ENCODE data around the gene AEN.
"Not testable (repeated sequence)": the region's sequence is repeated elsewhere in the genome, so short reads cannot be mapped to it uniquely, and the experiment has no call there.

Gene AEN

DNA sequence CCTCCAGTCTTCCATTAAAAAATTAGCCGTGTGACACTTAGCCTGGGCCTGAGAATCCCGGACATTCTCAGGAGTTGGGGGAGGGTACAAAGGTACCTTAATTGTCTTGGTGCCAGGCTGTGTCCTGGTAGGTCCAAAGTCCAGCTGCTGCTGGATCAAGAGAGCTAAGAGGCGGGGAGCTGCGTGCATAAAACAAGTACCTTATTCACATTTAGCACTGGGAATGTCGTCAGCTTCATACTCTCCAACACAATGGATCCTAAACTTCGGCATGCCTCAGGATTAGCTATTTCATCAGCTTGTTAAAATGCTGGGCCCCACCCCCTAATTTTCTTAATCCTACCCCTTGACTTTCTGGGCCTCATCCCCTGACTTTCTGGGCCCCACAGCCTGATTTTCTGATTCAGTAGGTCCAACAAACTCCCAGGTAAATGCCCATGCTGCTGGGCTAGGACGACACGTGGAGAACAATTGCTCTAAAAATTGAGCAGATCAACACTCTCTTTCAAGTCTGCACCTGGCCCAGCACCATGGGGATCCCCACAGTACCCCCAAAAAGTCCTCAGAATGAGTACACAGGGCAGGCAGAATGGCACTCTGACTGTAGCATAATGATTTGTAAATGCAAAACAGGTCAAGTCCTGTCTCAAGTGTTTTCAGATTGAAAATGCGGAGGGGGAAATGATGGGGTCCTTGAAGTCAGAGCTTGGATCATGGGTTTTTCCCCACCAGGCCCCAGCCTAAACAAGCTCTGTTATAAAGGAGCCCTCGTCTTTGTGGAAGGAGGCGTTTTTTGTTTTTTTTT lies 5.6 kb upstream of the AEN start:
- no peak for DNase-seq

DNA sequence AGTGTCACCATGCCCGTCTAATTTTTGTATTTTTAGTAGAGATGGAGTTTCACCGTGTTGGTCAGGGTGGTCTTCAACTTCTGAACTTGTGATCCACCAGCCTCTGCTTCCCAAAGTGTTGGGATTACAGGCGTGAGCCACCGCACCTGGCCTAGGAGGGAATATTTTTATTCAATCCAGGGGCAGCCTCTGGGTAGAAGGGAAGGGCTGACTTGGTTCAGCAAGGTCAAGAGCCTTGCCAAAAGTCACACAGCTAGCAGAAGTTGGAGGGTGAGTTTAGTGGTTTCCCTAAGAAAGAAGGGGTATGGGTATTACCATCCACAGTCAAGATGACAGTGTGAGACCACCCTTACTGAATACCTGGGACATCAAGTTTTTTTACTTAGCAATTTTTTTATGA lies 4.9 kb upstream of the AEN start:
- no peak for DNase-seq

DNA sequence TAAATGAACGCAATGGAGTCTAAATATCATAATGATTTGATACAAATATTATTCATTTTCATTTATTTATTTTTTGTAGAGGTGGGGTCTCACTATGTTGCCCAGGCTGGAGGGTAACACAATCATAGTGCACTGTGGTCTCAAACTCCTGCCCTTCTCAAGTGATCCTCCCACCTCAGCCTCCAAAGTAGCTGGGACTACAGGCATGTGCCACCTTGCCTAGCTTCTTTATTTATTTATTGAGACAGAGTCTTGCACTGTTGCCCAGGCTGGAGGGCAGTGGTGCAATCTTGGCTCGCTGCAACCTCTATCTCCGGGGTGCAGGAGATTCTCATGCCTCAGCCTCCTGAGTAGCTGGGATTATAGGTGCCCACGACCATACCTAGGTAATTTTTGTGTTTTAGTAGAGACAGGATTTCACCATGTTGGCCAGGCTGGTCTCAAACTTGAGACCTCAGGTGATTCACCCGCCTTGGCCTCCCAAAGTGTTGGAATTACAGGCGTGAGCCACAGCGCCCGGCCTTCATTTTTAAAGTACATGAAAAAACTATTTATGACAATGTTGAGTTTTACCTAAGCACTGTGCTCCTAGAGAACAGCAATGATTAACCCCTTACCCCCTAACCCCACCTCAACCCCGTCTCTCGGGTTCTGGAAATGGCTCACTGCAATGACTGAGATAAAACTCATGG lies 4.0 kb upstream of the AEN start:
- DNase-seq: no peak

DNA sequence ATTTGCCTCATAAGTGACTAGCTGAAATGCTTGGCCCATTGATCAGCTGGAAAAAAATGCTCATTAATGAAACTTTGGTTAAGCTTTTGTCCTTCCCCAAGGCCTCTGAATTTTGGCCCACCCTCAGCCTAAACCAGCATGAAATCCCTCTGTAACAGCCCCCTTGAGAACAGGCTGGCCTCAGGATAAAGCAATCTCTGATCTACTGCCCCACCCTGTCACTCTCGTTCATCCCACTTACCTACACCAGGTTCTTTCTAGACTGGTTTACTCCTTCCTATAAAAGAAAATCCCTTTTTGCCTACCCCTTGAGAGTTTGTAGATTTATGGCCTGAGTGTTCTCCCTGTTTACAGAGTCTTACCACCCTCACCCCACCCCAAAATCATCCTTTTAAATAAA lies 3.4 kb upstream of the AEN start:
- no peak for DNase-seq

DNA sequence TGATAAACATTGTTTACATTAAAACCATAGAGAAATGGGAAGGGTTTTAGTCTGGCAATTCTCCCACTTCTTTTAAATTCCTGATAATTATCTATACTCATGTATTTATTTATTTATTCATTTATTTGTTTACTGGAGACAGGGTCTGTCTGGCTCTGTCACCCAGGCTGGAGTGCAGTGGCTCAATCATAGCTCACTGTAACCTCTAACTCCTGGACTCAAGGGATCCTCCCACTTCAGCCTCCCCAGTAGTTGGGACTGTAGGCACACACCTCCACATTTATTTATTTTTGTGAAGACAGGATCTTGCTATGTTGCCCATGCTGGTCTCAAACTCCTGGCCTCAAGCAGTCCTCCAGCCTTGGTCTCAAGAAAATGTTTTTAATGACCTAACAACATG lies 2.5 kb upstream of the AEN start:
- no peak for DNase-seq

DNA sequence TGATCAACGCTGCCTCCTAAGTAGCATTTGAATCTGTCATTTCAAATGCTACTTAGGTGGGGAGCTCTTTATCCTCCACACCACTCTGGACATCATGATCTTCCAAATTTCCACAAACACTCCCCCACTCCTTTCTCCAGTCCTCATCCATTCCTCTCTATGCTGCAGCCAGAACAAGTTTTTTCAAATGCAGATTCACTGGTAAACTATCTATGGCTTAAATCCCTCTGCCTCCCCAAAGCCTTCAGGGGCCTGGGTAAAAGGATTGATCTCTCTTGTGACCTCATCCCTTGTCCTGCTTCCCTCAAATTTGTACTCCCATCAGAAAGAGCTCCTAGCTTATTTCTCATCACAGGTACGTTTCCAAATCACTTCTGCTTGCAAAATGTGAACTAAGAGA lies 1.3 kb upstream of the AEN start:
- no peak for DNase-seq

DNA sequence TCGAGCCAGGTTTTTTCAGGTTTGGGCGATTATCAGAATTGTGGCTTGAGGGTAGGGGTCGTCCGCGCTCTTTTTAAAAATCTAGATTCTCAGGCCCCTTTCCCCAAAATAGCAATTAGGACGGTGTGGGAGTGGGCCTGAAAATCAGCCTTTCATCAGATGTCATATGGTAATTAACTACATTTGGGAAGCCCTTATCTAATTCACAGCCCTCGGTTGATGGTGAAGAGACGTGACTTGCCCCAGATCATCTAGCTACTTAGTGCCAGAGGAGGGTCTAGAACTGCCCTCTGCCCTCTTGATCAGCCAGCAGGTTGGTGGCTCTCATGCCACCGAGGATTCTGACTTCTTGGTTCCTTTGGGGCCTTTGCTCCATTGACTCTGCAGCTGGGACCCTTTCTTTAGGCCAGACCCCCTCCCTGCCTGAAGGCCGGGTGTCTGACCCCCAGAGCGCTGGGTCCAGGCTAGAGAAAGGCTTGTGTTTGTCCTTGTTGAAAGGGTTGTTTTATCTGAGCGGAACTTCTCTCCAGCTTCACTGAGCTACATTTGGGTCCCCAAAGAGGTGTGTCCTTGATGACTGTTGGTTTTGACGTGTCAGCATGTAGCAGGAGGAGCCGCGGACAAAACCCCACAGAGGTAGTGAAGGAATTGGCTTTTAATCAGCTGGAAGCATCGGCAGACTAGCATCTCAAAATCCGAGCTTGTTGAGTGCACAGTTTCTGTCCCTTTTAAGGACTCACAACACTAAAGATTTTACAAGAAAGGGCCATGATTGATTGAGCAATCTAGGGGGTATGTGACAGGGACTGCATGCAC lies 857 bp downstream of the AEN start:
- DNase-seq: peak; percentile 49

DNA sequence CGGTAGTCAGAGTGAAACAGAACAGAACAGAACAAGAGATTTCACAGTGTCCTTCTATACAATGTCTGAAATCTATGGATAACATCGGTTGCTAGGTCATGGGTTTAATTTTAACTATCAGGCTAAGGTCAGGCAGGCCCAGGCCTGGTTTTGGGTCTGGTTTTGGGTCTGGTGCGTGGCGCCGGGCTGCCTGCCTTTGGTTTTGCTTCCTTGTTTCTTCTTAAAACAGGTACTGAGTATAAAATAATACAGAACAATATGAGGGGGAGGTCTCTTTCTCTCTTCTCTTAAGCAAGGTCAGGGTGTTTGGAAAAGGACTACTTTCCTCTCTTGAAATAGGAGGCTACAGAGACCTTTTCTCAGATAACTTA lies 1.4 kb downstream of the AEN start:
- DNase-seq: no peak

DNA sequence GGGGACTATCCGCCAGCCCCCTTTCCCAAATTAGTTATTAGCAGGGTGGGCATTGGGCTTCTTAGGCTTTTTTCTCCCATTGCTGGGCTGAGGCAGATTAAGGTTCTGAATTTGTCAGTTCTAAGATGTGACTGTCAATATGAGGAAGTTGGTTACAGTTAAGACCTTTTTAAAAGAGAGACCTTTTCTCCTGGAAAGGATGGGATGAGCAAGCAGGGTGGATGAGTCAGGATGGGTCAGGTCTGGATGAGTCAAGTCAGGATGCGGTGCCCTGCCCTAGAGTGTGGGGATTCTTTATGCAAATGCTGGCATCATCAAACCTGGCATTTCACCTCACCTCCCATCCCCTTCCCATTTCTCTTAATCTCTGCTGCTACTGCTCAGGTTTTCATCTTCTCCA lies 1.9 kb downstream of the AEN start:
- peak; percentile 68 for DNase-seq

DNA sequence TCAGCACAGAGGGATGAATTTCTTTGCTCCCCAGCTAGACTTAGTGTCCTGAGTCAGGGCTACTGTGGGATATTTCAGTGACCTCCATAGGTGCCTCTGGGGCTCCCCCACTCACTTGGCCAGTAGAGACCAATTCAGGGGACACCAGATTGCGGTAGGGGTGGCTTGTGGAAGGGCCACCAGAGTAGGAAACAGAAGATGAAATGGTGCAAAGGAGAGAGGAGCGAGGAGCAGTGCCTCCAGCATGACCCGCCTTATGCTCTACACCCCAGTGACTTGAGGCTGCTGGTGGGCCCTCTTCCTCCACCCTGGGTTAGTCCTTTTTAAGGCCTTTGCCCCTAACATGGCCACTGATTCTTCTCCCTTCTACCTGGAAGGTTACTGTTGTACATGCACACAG lies 2.5 kb downstream of the AEN start:
- no peak for DNase-seq

DNA sequence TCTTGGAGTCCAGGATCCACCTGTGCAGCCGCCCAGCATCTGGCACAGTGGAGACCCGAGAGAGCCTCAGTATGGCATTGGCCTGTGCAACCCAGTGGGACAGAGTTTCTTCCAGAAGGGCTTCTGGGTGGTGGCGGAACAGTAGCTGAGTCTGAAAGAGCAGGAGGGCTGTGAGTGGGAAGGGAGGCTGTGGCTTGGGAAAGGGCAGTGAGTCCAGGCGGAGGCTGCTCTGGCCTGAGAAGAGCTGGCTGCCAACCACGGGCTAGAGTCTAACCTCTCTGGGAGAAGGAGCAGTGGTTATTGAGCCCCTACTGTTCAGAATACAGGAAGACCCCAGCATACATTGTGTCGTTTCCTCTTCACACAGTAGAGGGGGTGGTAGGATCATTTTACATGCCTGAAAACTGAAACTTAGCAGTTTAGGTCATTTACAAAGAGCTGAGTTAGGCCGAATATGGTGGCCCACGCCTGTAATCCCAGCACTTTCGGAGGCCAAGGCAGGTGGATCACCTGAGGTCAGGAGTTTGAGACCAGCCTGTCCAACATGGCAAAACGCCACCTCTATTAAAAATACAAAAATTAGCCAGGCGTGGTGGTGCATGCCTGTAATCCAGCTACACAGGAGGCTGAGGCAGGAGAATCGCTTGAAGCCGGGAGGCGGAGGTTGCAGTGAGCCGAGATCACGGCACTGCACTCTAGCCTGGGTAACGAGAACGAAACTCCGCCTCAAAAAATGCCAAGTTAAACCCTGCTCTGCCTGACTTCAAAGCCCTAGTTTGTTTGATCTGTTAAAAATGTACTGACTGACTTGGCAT lies 3.2 kb downstream of the AEN start:
- DNase-seq: peak; percentile 40

DNA sequence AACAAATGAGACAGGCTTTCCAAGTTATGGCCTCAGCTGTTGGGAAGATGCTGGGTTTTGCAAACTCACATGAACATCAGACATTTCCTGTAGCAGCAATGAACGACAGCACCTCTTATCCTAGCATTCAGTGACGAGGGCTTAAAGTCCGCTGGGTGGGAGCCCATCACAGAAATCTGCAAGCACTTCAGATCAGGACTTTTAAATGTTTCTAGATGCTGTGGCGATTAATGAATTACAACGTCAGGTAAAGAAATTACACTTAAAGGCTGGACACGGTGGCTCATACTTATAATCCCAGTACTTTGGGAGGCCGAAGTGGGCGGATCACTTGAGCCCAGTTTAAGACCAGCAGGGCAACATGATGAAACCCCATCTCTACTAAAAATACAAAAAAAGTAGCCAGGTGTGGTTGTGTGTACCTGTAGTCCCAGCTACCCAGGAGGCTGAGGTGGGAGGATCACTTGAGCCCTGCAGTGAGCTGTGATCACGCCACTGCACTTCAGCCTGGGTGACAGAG lies 3.9 kb downstream of the AEN start:
- no peak for DNase-seq

DNA sequence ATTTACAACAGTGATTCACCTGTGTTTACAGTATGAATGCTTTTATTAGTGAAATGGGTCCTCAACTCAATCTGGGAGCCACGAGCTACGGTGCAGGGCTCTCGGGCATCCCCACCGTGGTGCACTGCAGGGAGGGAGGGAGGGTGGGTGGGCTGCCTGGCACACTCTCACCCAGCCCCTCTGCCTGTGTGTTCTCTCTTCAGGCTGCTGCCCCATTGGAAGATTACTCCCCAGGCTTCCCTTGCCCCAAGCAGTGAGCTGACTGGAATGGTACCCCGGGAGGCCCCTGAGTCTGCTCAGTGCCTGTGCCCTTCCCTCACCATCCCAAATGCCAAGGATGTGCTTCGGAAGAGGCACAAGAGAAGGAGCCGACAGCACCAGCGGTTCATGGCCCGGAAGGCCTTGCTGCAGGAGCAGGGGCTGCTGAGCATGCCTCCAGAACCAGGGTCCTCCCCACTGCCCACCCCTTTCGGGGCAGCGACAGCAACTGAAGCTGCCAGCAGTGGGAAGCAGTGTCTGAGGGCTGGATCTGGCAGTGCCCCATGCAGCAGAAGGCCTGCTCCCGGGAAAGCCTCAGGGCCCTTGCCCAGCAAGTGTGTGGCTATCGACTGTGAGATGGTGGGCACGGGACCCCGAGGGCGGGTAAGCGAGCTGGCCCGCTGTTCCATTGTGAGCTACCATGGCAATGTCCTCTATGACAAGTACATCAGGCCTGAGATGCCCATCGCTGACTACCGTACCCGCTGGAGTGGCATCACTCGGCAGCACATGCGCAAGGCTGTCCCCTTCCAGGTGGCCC lies 5.0 kb downstream of the AEN start:
- no peak for DNase-seq

DNA sequence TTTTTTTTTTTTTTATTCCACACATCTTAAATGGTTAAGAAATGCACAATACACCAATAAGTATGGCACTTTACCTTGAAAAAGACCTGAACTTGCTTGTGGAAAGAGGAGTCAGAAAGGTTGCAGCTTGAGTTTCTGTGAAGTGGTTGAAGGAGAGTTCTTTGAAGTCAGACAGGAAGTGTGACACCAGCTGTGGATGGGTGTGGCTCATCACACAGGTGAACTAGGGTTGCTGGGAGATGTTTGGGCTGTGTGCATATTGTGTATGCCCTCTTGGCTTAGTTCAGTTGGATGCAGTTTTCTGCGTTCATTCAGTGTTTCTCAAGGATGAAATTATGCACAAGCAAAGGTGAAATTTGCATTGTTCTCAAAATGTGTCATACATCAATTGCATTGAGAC lies 6.3 kb downstream of the AEN start:
- DNase-seq: peak; percentile 63

DNA sequence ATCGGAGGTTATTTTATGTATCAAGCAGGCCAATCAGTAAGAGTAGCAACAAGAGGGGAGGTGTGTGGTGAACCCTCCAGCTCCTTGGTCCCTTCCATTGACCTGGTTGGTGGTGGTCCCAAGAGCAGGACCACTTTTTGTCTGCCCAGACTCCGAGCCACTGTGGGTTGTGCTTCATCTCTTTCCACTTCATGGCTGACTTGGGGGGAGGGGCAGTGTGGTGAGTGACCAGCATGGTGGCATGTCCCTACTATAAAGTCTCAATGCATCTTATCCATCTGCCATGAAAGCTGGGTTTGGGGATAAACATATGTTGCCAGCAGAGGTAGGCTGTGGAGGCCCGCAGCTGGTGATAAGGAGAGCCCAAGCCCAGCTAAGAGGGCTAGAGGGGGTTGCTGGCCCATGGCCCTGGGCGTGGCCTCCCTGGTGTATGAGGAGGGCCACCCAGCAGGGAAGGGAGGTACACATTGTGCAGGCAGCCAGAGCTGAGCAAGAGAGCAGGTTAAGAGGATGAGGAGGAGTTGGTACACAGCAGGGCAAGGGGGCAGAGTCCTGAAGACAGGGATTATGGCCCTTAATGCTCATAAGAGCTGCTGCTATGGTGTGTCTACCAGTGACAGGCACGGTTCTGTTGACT lies 7.0 kb downstream of the AEN start:
- DNase-seq: no peak

DNA sequence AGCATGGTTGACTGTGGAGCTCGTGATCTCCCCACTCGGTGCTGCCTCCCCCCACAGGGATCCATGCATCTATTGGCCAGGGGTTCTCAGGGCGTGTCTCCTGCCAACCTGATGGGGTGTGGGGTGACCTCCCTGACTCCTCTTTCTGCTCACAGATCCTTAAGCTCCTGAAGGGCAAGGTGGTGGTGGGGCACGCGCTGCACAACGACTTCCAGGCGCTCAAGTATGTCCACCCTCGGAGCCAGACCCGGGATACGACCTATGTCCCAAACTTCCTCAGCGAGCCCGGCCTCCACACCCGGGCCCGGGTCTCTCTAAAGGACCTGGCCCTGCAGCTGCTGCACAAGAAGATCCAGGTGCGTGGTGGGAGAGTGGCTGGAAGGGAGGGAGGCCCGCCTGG lies 7.9 kb downstream of the AEN start:
- no peak for DNase-seq

DNA sequence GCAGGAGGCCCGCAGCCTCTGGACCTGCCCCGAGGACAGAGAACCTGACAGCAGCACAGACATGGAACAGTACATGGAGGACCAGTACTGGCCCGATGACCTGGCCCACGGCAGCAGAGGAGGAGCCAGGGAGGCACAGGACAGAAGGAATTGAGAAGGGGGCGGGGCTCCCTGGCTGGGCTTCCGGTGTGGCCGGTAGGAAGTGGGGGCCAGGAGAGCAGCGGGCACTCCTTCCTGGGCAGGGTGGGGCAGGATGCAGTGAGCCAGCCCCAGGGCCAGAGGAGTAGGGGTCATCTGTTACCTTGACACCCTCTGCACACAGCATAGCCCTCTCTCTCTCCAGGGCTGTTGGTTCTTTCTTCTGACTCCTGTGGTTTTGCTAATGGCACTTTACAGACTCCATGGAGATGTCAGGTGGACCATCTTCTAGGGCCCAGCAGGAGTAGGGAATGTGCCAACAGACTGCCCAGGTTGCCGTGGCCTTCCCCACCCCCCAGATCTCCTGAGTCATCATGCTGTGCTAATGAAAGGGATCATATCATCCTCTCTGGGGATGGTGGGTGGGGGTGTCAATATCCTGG lies 9.1 kb downstream of the AEN start:
- DNase-seq: no peak

DNA sequence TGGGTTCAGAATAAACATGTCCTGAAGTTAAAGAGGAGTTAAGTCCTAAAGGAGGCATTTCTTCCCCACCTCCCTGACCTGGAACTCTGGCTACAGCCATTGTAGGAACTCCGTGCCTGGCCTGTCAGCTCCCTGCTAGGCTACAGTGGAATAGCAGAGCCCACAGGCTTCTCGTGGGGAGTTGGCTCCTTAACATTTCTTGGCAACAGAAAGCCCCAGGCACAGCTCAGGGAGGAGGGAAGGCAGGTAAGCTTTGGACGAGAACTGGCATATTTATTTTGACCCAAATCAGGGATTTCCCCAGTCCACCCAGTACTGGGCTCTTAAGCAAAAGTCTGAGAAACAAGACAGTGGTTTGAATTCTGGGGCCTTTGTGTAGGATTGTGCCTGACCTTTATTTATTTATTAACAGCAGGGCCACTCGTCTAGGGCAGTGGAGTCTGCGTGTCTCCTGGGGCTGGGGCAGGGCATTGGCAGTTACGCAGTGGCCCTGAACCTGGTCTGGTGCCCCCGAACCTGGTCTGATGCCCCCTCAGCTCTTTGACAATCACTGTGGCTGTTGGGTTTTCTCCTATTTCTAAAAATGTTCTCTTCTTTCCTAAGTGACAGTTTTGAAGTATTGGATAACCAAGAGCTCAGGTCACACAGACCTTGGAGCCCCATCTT lies 9.8 kb downstream of the AEN start:
- DNase-seq: no peak

DNA sequence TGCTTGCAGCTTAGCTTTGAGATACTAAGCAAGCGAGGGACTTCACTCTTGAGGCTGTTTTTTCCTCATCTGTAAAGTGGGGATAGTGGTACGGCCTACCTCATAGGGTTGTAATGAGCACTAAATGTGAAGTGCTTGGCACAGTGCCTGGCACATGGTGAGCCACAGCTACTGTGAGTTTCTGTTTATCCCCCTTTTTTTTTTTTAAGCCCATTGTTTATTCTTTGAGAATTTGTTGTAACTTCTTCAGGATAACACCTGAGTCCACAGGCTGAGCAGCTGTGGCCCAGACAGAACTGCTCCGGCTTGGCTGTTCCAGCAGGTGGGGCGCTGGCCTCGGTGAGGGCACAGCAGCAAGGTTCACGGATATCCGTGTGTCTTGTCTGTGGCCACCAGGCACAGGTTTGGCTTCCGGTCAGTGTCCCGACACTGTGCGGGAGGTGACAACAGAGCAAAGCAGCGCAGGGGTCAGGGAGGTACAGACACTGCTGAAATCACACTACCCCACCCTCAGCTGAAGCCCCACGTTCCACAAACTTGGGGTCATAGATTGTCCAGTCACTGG lies 10.4 kb downstream of the AEN start:
- no peak for DNase-seq

DNA sequence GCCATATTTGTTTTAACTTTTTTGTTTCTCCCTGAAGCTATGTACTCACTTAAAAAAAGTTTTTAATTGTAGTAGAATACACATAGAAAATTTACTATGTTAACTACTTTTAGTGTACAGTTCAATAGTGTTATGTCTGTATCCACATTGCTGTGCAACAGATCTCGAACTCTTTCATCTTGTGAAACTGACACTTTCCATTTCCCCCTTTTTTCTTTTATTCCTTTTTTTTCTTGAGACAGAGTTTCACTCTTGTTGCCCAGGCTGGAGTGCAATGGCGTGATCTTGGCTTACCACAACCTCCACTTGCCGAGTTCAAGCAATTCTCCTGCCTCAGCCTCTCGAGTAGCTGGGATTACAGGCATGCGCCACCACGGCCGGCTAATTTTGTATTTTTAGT lies 11.7 kb downstream of the AEN start:
- DNase-seq: not testable (repeated sequence)
